Fibroblast of skin of right quadriceps (primary cell): ENCODE measurements around the gene GNB1.
A peak's percentile ranks its signal among the peaks of the same experiment; 100 is the strongest.
"Not testable (repeated sequence)": the region's sequence is repeated elsewhere in the genome, so short reads cannot be mapped to it uniquely, and the experiment has no call there.

Experiments
- DNase-seq: peaks from one replicate; pipeline ENCODE4 v3.0.0-alpha.2; 2013

GNB1 gene

DNA sequence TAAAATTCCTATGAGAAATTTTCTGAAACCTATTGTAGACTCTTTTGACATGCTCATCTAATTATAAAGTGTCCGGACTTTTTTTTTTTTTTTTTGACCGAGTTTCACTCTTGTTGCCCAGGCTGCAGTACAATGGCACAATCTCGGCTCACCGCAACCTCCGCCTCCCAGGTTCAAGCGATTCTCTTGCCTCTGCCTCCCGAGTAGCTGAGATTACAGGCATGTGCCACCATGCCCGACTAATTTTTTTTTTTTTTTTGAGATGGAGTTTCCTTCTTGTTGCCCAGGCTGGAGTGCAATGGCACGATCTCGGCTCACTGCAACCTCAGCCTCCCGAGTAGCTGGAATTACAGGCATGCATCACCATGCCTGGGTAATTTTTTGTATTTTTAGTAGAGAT lies 7.0 kb downstream of the GNB1 start:
- not testable (repeated sequence) for DNase-seq

- DNase-seq, result no peak
These were observed 7.6 kb downstream of the GNB1 start for GRCh38 chr1:1883092-1883873.

- no peak for DNase-seq
These were observed 9.2 kb downstream of the GNB1 start for GRCh38 chr1:1881727-1882126.

GRCh38 chr1:1880617-1881312 lies 10.1 kb downstream of the GNB1 start:
- DNase-seq, result no peak

DNA sequence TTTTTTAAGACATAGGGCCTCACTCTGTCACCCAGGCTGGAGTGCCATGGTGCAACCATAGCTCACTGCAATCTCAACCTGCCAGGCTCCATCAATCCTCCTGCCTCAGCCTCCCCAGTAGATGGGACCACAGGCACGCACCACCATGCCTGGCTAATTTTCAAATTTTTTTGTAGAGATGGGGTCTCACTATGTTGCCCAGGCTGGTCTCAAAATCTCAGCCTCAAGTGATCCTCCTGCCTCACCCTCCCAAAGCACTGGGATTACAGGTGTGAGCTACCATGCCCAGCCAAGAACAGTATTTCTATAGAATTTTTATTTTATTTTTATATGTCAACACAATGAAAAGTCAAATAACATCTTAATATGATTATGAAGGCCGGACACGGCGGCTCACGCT lies 10.9 kb downstream of the GNB1 start:
- DNase-seq, result no peak

DNA sequence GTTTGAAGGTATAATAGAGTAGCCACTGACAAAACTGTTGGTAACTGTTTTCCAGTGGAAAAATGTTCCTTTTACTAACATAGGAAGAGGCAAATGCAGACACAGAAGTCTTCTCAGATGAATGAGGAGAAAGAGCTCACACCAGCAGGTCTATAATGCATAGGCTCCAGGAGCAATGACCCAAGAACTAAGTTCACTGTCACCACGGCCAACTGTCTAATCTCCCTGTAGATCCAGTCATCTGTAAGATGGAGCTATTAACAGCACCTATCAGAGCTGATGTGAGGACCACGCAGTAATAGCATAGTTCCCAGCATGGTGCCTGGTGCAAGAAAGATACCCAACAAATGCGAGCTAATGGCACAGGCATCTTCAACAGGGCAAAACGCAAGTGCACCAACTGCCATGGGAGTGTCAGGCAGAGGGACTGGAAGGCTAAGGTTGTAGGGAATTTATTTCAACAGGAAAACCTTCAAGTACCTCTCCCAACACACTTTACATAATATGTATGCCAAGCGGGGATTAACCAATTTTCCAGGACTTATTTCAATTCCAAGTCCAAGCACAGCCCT lies 12.9 kb downstream of the GNB1 start:
- no peak for DNase-seq

DNA sequence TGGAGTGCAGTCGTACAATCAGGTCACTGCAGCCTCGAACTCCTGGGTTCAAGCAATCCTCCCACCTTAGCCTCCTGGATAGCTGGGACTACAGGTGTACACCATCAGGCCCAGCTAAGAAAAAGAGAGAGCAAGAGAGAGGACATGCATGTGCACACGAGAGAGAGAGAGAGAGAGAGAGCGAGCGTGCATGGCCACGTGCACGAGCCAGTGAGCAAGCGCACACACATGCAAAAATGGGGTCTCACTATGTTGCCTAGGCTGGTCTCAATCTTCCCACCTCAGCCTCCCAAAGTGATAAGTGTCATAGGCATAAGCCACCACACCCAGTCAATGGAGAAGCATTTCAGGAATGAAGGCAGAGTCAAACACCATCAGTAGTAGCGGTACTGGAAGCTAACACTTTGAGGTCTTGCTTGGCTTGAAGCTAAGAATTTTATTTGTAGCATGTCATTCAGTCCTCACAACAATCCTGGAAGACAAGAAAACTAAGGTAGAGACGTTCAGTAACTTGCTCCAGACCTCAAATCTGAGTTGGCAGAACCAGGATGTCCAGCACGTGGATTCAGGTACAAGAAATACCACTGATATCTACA lies 14.5 kb downstream of the GNB1 start:
- peak; percentile 43 for DNase-seq

GRCh38 chr1:1875932-1876331 lies 15.0 kb downstream of the GNB1 start:
- no peak for DNase-seq

- DNase-seq, result no peak
These were observed 16.0 kb downstream of the GNB1 start for GRCh38 chr1:1874901-1875300.

DNA sequence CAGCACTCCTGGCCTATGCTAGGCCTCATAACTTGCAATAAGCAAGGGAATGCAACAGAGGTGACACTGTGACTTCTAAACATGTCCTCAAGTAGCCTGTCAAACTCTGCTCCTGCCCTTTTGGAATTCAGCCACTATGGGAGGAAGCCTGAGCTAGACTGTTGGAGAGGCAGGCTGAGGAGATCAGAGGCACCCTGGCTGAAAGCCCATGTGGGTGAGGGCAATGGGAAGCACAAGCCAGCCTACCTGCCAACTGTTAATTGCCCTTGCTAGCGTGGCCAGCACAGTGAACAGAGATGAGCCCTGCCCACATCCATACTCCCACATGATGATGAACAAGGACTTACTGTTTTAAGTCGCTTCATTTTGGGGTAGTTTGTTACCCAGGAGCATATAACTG lies 17.7 kb downstream of the GNB1 start:
- DNase-seq, result no peak

GRCh38 chr1:1872329-1872994 lies 18.4 kb downstream of the GNB1 start:
- DNase-seq, result no peak

- no peak for DNase-seq
These were observed 21.4 kb downstream of the GNB1 start for GRCh38 chr1:1869469-1869868.

- no peak for DNase-seq
These were observed 23.7 kb downstream of the GNB1 start for GRCh38 chr1:1867164-1867563.

DNA sequence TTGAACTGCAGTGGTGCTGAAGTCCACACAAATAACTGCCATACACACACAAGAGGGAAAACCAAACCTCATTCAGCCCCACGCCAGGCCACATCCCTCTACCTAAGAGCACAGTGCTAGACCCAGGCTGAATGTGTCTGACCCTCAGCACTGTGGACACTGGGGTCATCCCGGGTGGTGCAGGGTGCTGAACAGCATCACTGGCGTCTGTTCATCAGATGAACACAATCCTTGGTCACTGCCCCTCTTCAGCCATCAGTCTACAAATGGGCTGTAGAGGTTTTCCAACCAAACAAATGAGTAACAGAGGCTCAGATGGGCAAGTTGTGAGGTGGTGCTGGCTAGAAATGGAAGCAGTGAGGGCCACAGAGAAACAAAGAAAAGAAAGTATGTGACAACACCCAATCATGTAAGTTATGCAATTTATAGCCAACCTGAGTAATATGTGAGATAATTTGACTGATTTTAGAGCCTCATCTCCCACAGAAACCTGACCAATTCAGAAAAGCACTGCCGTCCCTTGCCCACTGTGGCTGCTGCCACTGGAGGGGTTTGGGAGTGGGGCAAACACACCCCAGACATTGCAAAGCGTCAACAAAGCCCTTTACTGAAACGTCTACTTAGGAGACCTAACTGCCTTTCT lies 27.9 kb downstream of the GNB1 start:
- no peak for DNase-seq

GRCh38 chr1:1861761-1862310 lies 29.1 kb downstream of the GNB1 start:
- not testable (repeated sequence) for DNase-seq

- peak; percentile 27 for DNase-seq
These were observed 29.6 kb downstream of the GNB1 start for GRCh38 chr1:1861339-1861730.

- not testable (repeated sequence) for DNase-seq
These were observed 30.8 kb downstream of the GNB1 start for GRCh38 chr1:1859970-1860697.

DNA sequence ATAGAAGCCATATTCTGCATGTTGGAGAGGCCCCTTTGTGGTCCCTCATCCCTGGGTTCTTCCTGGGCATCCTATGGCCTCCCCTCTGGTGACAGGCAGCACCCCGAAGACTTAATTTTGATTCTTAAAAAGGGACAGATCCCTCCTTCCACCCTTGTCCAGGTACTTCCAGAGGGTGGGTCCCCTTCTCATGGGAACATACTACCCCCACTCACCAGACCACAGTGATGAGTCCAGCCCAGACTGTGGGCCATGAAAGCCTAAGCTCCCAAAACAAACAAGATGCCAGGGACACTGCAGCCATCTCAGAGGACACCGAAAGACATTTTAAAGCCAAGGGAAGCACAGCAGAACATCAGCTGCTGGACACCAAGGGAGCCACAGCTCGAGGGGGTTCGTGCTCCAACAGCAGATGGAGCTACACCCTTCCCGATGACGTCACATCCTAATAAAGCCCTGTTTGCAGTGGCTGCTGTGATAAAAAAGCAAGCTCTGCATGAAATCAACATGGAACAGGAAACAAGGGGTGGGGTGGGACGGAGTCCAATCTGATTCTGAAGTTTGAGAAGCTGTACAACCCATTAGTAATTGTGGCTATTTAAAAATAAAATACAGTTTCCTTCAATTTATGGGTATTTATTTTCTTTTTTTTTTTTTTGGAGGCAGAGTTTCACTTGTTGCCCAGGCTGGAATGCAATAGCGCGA lies 32.4 kb downstream of the GNB1 start:
- DNase-seq, result peak; percentile 83

GRCh38 chr1:1857096-1857703 lies 33.7 kb downstream of the GNB1 start:
- no peak for DNase-seq

GRCh38 chr1:1856161-1856560 lies 34.7 kb downstream of the GNB1 start:
- not testable (repeated sequence) for DNase-seq
